Ramos (cell line): ENCODE data around the gene TMEM131L.
"Not testable (repeated sequence)": the region's sequence is repeated elsewhere in the genome, so short reads cannot be mapped to it uniquely, and the experiment has no call there.

ENCODE experiments used
- in situ Hi-C: fragments of 300-500 bp; cut with MboI; formaldehyde crosslinking; loops from one replicate; pipeline ENCODE4 v1.14.3; 2022; ENCODE audit warnings: low sequenced_read_pairs; ENCODE audit not compliant: unreplicated experiment

The TMEM131L gene

GRCh38 chr4:153466081-153466948, at the start of gene TMEM131L:
TMEM131L (plus strand) TSS chr4:153466360; CDS start chr4:153466398, 38 bp downstream.
- in situ Hi-C loops = no loop called here

- in situ Hi-C loops = not testable (repeated sequence)
These were observed 49.7 kb upstream of the TMEM131L start for GRCh38 chr4:153416456-153416855.

GRCh38 chr4:153418121-153418520, 48.0 kb upstream of the TMEM131L start:
- in situ Hi-C loops = no loop called here

- in situ Hi-C loops = no loop called here
These were observed 47.6 kb upstream of the TMEM131L start for GRCh38 chr4:153418558-153418957.

GRCh38 chr4:153419029-153419428, 47.1 kb upstream of the TMEM131L start:
- in situ Hi-C loops = no loop called here

GRCh38 chr4:153419673-153420278, 46.4 kb upstream of the TMEM131L start:
- in situ Hi-C loops = no loop called here

- in situ Hi-C loops = no loop called here
These were observed 45.8 kb upstream of the TMEM131L start for GRCh38 chr4:153420361-153420760.

- in situ Hi-C loops = no loop called here
These were observed 44.2 kb upstream of the TMEM131L start for GRCh38 chr4:153421941-153422340.

GRCh38 chr4:153426207-153426885, 39.8 kb upstream of the TMEM131L start:
- in situ Hi-C loops = loop anchor here (25.0 kb wide), 1 partner anchor 764 kb away; no protein-coding TSS in a partner anchor

GRCh38 chr4:153427363-153428071, 38.6 kb upstream of the TMEM131L start:
- in situ Hi-C loops = loop anchor here (25.0 kb wide), 1 partner anchor 765 kb away; no protein-coding TSS in a partner anchor

GRCh38 chr4:153428941-153429475, 37.2 kb upstream of the TMEM131L start:
- in situ Hi-C loops = loop anchor here (25.0 kb wide), 1 partner anchor 767 kb away; no protein-coding TSS in a partner anchor

- in situ Hi-C loops = loop anchor here (5.0 to 25.0 kb wide), 2 partner anchors 86 to 771 kb away; no protein-coding TSS in a partner anchor
These were observed 33.0 kb upstream of the TMEM131L start for GRCh38 chr4:153432965-153433753.

GRCh38 chr4:153433754-153434105, 32.4 kb upstream of the TMEM131L start:
- in situ Hi-C loops = loop anchor here (5.0 to 25.0 kb wide), 2 partner anchors 86 to 771 kb away; no protein-coding TSS in a partner anchor

- in situ Hi-C loops = loop anchor here (5.0 to 25.0 kb wide), 2 partner anchors 87 to 772 kb away; no protein-coding TSS in a partner anchor
These were observed 32.0 kb upstream of the TMEM131L start for GRCh38 chr4:153434190-153434589.

GRCh38 chr4:153438916-153439756, 27.0 kb upstream of the TMEM131L start:
- in situ Hi-C loops = loop anchor here (25.0 kb wide), 1 partner anchor 777 kb away; no protein-coding TSS in a partner anchor

GRCh38 chr4:153439831-153440230, 26.3 kb upstream of the TMEM131L start:
- in situ Hi-C loops = loop anchor here (25.0 kb wide), 1 partner anchor 778 kb away; no protein-coding TSS in a partner anchor

GRCh38 chr4:153440475-153440874, 25.7 kb upstream of the TMEM131L start:
- in situ Hi-C loops = loop anchor here (25.0 kb wide), 1 partner anchor 778 kb away; no protein-coding TSS in a partner anchor
